GM23338 (cell line): ENCODE measurements around the gene PCYT2. TPM values are rescaled to one million over a fixed set of nuclear protein-coding genes. Genes with fewer than 3 reads are reported as not detected.

Experiments used
- ATAC-seq: fragments of 200-7000 bp; cut with Tn5 transposase; 3 replicates; pipeline ENCODE4 v1.9.1; 2020
- DNase-seq: peaks from one replicate; pipeline ENCODE4 v3.0.0-alpha.2; 2015; ENCODE audit warnings: low spot score
- H2AFZ ChIP-seq: fragments of 200-600 bp; sonication (generic); 2 replicates; pipeline ENCODE4 v1.8.0; 2016; ENCODE audit warnings: antibody characterized with exemption, mild to moderate bottlenecking, moderate library complexity
- H3F3A ChIP-seq: fragments of 200-600 bp; sonication (generic); replicated peaks from 2 replicates; pipeline ENCODE4 v1.8.0; 2017; ENCODE audit warnings: antibody characterized with exemption, mixed run types, low read depth
- H3K27ac ChIP-seq: fragments of 200-600 bp; sonication (generic); 2 replicates; pipeline ENCODE4 v1.6.1; 2016; ENCODE audit warnings: low read depth
- H3K27me3 ChIP-seq: fragments of 200-600 bp; sonication (generic); 2 replicates; pipeline ENCODE4 v1.8.0; 2016; ENCODE audit warnings: mild to moderate bottlenecking, mixed run types, moderate library complexity; ENCODE audit not compliant: insufficient read depth
- H3K36me3 ChIP-seq: fragments of 200-600 bp; sonication (generic); 2 replicates; pipeline ENCODE4 v1.8.0; 2016; ENCODE audit warnings: mild to moderate bottlenecking; ENCODE audit not compliant: insufficient read depth
- H3K4me1 ChIP-seq: fragments of 200-600 bp; sonication (generic); 2 replicates; pipeline ENCODE4 v1.8.0; 2016; ENCODE audit warnings: mild to moderate bottlenecking, moderate library complexity; ENCODE audit not compliant: insufficient read depth
- H3K4me2 ChIP-seq: fragments of 200-600 bp; sonication (generic); 2 replicates; pipeline ENCODE4 v1.7.1; 2017; ENCODE audit warnings: mixed run types
- H3K4me3 ChIP-seq: fragments of 200-600 bp; sonication (generic); 2 replicates; pipeline ENCODE4 v1.6.1; 2016; ENCODE audit warnings: mixed run types
- H3K79me2 ChIP-seq: fragments of 200-600 bp; sonication (generic); replicated peaks from 2 replicates; pipeline ENCODE4 v1.8.0; 2017; ENCODE audit warnings: mild to moderate bottlenecking; ENCODE audit not compliant: insufficient read depth
- H3K9me2 ChIP-seq: fragments of 200-600 bp; sonication (generic); 2 replicates; pipeline ENCODE4 v1.8.0; 2017; ENCODE audit not compliant: insufficient read depth
- H4K20me1 ChIP-seq: fragments of 200-600 bp; sonication (generic); replicated peaks from 2 replicates; pipeline ENCODE4 v1.8.0; 2017; ENCODE audit warnings: mild to moderate bottlenecking; ENCODE audit not compliant: insufficient read depth
- H3K27ac Mint-ChIP-seq: 2 replicates; pipeline ENCODE4 v1.8.0; 2020; ENCODE audit warnings: inconsistent platforms, mild to moderate bottlenecking, moderate library complexity, mixed read lengths
- H3K27me3 Mint-ChIP-seq: 3 replicates; pipeline ENCODE4 v1.8.0; 2022; ENCODE audit warnings: low read depth, mild to moderate bottlenecking, moderate library complexity, mixed read lengths, inconsistent platforms; ENCODE audit not compliant: insufficient read depth, poor library complexity
- H3K36me3 Mint-ChIP-seq: 3 replicates; pipeline ENCODE4 v1.8.0; 2021; ENCODE audit warnings: low read depth, mild to moderate bottlenecking, inconsistent platforms, moderate library complexity, mixed read lengths
- H3K4me1 Mint-ChIP-seq: 3 replicates; pipeline ENCODE4 v1.8.0; 2020; ENCODE audit warnings: mild to moderate bottlenecking, inconsistent platforms, mixed read lengths
- H3K4me3 Mint-ChIP-seq: 3 replicates; pipeline ENCODE4 v1.8.0; 2021; ENCODE audit warnings: moderate library complexity, mild to moderate bottlenecking, inconsistent platforms, mixed read lengths
- H3K9me3 Mint-ChIP-seq: 3 replicates; pipeline ENCODE4 v1.8.0; 2020; ENCODE audit warnings: moderate library complexity, mild to moderate bottlenecking, inconsistent platforms, mixed read lengths
- CREB1 ChIP-seq: fragments of 250-450 bp; sonication (Bioruptor Pico); IDR thresholded peaks from 2 replicates; pipeline ENCODE4 v1.5.0; 2020; ENCODE audit warnings: low read depth, mild to moderate bottlenecking, moderate library complexity
- EZH2 ChIP-seq: fragments of 200-600 bp; sonication (generic); IDR thresholded peaks from one replicate; pipeline ENCODE4 v1.8.0; 2017; ENCODE audit warnings: antibody characterized with exemption, mild to moderate bottlenecking, low read depth; ENCODE audit not compliant: unreplicated experiment
- EZH2phosphoT487 ChIP-seq: fragments of 200-600 bp; sonication (generic); IDR thresholded peaks from one replicate; pipeline ENCODE4 v1.8.1; 2018; ENCODE audit warnings: antibody characterized with exemption; ENCODE audit not compliant: unreplicated experiment
- JUNB ChIP-seq: IDR thresholded peaks from one replicate; pipeline ENCODE4 v1.6.1; 2016; ENCODE audit warnings: antibody characterized with exemption; ENCODE audit not compliant: unreplicated experiment
- NANOG ChIP-seq: IDR thresholded peaks from 2 replicates; pipeline ENCODE4 v1.6.1; 2016; ENCODE audit warnings: antibody characterized with exemption, borderline replicate concordance
- POLR2AphosphoS5 ChIP-seq: IDR thresholded peaks from 2 replicates; pipeline ENCODE4 v1.6.1; 2016; ENCODE audit warnings: antibody characterized with exemption, low read depth
- STAT1 ChIP-seq: IDR thresholded peaks from one replicate; pipeline ENCODE4 v1.6.1; 2016; ENCODE audit warnings: antibody characterized with exemption; ENCODE audit not compliant: unreplicated experiment
- ZNF114 ChIP-seq: fragments of 250-450 bp; sonication (Bioruptor Pico); IDR thresholded peaks from 2 replicates; pipeline ENCODE4 v1.5.0; 2020; ENCODE audit warnings: mild to moderate bottlenecking, moderate library complexity
- ZNF331 ChIP-seq: fragments of 250-450 bp; sonication (Bioruptor Pico); IDR thresholded peaks from 2 replicates; pipeline ENCODE4 v1.5.0; 2020; ENCODE audit warnings: low read depth, mild to moderate bottlenecking, moderate library complexity
- polyA plus RNA-seq: library from polyadenylated mRNA; unstranded; fragments of >200 nt; fragmentation: Nextera tagmentation; extraction: Ambion mirVana; gene quantifications from 2 replicates; pipeline ENCODE4 v1.2.1, GENCODE V29; 2016
- total RNA-seq: library from RNA; depleted of rRNA; stranded (reverse); fragments of >200 nt; shearing (Covaris generic); gene quantifications from 2 replicates; pipeline ENCODE4 v1.2.3, GENCODE V29; 2014
- TF ChIP-seq, protein P1 (sequence below): fragments of 250-450 bp; sonication (Bioruptor Pico); IDR thresholded peaks from 2 replicates; pipeline ENCODE4 v1.5.0; 2020; ENCODE audit warnings: mild to moderate bottlenecking, moderate library complexity
- TF ChIP-seq, protein P2 (sequence below): IDR thresholded peaks from 2 replicates; pipeline ENCODE4 v1.6.1; 2016; ENCODE audit warnings: antibody characterized with exemption
- TF ChIP-seq, protein P3 (sequence below), 2 experiments: fragments of 200-600 bp in 1 of 2; sonication (generic) in 1 of 2; conservative IDR thresholded peaks; 2 replicates each; pipeline versions ENCODE4 v1.5.1 to v1.6.1; 2016 to 2017; ENCODE audit warnings: antibody characterized with exemption in 2 of 2, low read depth in 2 of 2, mild to moderate bottlenecking in 2 of 2, moderate library complexity in 1 of 2
- TF ChIP-seq, protein P4 (sequence below): IDR thresholded peaks from one replicate; pipeline ENCODE4 v1.6.1; 2018; ENCODE audit warnings: antibody characterized with exemption; ENCODE audit not compliant: unreplicated experiment

Gene PCYT2
- total and polyA plus RNA-seq, 2 experiments from 2014 or later, result 51.6 to 82.9 TPM

DNA sequence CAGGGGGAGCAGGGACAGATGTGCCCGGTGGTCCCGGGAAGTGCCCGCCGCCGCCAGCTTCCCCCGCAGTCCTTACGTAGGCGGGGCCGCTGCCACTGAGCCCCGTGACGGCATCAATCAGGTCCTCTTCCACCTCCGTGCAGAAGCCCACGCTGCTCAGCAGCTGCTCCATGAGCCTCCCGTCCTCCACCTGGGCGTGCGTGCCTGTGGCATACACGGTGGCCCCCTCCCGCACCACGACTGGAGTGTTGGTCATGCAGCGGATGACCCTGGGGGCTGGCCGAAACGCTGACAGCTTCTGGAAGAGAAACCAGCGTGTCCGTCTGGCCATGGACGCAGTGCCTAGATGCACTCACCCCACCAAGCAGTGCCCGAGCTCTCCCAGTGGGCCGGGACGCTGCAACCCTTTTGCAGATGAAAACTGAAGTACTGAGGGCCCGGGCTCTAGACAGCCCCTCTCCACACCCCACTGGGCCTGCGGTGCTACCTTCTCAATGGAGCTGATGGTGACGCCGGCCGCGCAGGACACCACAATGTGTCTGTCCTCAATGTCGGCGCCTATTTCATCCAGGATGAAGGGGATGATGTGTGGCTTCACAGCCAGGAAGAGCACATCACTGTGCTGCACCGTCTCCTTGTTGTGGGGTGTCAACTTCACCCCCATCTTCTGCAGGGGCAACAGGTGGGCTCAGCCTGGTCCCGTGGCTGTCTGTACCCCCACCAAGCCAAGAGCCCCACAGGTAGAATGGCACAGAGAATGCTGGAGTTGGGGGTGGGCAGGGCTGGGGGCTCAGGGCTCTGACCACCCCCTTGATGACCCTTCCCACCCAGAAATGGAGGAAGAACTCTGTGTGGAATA lies 23.9 kb upstream of the PCYT2 start:
- H3K27me3 ChIP-seq, result peaks cover 4% of the 10 kb centered on the region; the same call in 1 of the 2 replicates
- H3K4me3 Mint-ChIP-seq, result peak overlapping the region; percentile 93
- peaks cover 12% of the 10 kb centered on the region; the same call in 1 of the 2 replicates for H3K79me2 ChIP-seq
- H3K4me3 ChIP-seq, result no peak overlapping the region; the same call in 1 of the 2 replicates
- TF ChIP-seq CREB1 (CRISPR knock-in tag) (no peak), ZNF331 (no peak), NANOG (no peak), EZH2 (no peak), EZH2phosphoT487 (no peak), POLR2AphosphoS5 (no peak; the same call in 1 of the 2 replicates), ZNF114 (CRISPR knock-in tag) (no peak), JUNB (no peak), STAT1 (no peak)
- TF ChIP-seq, protein P1, sequence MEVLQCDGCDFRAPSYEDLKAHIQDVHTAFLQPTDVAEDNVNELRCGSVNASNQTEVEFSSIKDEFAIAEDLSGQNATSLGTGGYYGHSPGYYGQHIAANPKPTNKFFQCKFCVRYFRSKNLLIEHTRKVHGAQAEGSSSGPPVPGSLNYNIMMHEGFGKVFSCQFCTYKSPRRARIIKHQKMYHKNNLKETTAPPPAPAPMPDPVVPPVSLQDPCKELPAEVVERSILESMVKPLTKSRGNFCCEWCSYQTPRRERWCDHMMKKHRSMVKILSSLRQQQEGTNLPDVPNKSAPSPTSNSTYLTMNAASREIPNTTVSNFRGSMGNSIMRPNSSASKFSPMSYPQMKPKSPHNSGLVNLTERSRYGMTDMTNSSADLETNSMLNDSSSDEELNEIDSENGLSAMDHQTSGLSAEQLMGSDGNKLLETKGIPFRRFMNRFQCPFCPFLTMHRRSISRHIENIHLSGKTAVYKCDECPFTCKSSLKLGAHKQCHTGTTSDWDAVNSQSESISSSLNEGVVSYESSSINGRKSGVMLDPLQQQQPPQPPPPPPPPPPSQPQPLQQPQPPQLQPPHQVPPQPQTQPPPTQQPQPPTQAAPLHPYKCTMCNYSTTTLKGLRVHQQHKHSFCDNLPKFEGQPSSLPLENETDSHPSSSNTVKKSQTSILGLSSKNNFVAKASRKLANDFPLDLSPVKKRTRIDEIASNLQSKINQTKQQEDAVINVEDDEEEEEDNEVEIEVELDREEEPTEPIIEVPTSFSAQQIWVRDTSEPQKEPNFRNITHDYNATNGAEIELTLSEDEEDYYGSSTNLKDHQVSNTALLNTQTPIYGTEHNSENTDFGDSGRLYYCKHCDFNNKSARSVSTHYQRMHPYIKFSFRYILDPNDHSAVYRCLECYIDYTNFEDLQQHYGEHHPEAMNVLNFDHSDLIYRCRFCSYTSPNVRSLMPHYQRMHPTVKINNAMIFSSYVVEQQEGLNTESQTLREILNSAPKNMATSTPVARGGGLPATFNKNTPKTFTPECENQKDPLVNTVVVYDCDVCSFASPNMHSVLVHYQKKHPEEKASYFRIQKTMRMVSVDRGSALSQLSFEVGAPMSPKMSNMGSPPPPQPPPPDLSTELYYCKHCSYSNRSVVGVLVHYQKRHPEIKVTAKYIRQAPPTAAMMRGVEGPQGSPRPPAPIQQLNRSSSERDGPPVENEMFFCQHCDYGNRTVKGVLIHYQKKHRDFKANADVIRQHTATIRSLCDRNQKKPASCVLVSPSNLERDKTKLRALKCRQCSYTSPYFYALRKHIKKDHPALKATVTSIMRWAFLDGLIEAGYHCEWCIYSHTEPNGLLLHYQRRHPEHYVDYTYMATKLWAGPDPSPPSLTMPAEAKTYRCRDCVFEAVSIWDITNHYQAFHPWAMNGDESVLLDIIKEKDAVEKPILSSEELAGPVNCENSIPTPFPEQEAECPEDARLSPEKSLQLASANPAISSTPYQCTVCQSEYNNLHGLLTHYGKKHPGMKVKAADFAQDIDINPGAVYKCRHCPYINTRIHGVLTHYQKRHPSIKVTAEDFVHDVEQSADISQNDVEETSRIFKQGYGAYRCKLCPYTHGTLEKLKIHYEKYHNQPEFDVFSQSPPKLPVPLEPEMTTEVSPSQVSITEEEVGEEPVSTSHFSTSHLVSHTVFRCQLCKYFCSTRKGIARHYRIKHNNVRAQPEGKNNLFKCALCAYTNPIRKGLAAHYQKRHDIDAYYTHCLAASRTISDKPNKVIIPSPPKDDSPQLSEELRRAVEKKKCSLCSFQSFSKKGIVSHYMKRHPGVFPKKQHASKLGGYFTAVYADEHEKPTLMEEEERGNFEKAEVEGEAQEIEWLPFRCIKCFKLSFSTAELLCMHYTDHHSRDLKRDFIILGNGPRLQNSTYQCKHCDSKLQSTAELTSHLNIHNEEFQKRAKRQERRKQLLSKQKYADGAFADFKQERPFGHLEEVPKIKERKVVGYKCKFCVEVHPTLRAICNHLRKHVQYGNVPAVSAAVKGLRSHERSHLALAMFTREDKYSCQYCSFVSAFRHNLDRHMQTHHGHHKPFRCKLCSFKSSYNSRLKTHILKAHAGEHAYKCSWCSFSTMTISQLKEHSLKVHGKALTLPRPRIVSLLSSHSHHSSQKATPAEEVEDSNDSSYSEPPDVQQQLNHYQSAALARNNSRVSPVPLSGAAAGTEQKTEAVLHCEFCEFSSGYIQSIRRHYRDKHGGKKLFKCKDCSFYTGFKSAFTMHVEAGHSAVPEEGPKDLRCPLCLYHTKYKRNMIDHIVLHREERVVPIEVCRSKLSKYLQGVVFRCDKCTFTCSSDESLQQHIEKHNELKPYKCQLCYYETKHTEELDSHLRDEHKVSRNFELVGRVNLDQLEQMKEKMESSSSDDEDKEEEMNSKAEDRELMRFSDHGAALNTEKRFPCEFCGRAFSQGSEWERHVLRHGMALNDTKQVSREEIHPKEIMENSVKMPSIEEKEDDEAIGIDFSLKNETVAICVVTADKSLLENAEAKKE (CRISPR knock-in tag), result no peak
- TF ChIP-seq, protein P2, sequence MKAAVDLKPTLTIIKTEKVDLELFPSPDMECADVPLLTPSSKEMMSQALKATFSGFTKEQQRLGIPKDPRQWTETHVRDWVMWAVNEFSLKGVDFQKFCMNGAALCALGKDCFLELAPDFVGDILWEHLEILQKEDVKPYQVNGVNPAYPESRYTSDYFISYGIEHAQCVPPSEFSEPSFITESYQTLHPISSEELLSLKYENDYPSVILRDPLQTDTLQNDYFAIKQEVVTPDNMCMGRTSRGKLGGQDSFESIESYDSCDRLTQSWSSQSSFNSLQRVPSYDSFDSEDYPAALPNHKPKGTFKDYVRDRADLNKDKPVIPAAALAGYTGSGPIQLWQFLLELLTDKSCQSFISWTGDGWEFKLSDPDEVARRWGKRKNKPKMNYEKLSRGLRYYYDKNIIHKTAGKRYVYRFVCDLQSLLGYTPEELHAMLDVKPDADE, result no peak
- TF ChIP-seq, protein P3, sequence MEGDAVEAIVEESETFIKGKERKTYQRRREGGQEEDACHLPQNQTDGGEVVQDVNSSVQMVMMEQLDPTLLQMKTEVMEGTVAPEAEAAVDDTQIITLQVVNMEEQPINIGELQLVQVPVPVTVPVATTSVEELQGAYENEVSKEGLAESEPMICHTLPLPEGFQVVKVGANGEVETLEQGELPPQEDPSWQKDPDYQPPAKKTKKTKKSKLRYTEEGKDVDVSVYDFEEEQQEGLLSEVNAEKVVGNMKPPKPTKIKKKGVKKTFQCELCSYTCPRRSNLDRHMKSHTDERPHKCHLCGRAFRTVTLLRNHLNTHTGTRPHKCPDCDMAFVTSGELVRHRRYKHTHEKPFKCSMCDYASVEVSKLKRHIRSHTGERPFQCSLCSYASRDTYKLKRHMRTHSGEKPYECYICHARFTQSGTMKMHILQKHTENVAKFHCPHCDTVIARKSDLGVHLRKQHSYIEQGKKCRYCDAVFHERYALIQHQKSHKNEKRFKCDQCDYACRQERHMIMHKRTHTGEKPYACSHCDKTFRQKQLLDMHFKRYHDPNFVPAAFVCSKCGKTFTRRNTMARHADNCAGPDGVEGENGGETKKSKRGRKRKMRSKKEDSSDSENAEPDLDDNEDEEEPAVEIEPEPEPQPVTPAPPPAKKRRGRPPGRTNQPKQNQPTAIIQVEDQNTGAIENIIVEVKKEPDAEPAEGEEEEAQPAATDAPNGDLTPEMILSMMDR (conservative IDR thresholded peaks at IDR 0.05; ENCODE audit: low read depth in 2 of 2), result no peak
- TF ChIP-seq, protein P4, sequence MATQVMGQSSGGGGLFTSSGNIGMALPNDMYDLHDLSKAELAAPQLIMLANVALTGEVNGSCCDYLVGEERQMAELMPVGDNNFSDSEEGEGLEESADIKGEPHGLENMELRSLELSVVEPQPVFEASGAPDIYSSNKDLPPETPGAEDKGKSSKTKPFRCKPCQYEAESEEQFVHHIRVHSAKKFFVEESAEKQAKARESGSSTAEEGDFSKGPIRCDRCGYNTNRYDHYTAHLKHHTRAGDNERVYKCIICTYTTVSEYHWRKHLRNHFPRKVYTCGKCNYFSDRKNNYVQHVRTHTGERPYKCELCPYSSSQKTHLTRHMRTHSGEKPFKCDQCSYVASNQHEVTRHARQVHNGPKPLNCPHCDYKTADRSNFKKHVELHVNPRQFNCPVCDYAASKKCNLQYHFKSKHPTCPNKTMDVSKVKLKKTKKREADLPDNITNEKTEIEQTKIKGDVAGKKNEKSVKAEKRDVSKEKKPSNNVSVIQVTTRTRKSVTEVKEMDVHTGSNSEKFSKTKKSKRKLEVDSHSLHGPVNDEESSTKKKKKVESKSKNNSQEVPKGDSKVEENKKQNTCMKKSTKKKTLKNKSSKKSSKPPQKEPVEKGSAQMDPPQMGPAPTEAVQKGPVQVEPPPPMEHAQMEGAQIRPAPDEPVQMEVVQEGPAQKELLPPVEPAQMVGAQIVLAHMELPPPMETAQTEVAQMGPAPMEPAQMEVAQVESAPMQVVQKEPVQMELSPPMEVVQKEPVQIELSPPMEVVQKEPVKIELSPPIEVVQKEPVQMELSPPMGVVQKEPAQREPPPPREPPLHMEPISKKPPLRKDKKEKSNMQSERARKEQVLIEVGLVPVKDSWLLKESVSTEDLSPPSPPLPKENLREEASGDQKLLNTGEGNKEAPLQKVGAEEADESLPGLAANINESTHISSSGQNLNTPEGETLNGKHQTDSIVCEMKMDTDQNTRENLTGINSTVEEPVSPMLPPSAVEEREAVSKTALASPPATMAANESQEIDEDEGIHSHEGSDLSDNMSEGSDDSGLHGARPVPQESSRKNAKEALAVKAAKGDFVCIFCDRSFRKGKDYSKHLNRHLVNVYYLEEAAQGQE, result no peak
- H3K27ac Mint-ChIP-seq, result no peak overlapping the region
- H3K36me3 ChIP-seq, result no peaks in the 10 kb centered on the region
- DNase-seq, result no peak
- H3K9me2 ChIP-seq, result no peaks in the 10 kb centered on the region
- H4K20me1 ChIP-seq, result no peaks in the 10 kb centered on the region; the same call in 1 of the 2 replicates
- H3K36me3 Mint-ChIP-seq, result peaks cover 38% of the 10 kb centered on the region
- ATAC-seq, result no peak
- no peaks in the 10 kb centered on the region for H3K4me1 ChIP-seq
- no peaks in the 10 kb centered on the region for H3K9me3 Mint-ChIP-seq
- H3F3A ChIP-seq, result peaks cover 17% of the 10 kb centered on the region
- no peak overlapping the region for H3K27ac ChIP-seq
- peaks cover 14% of the 10 kb centered on the region for H3K4me1 Mint-ChIP-seq
- no peak overlapping the region for H3K4me2 ChIP-seq
- H3K27me3 Mint-ChIP-seq, result peaks cover 29% of the 10 kb centered on the region
- no peak overlapping the region for H2AFZ ChIP-seq
